ENCODE measurements around the gene CALR3. TPM values are rescaled to one million over a fixed set of nuclear protein-coding genes. Genes with fewer than 3 reads are reported as not detected.

CALR3 gene
- total and polyA plus RNA-seq, 10 of the 15 experiments (the other 5 are each of a cell fraction or from before 2014, with no cell fraction given) = 0.05 to 0.45 (median 0.12) TPM; not detected in 2

DNA sequence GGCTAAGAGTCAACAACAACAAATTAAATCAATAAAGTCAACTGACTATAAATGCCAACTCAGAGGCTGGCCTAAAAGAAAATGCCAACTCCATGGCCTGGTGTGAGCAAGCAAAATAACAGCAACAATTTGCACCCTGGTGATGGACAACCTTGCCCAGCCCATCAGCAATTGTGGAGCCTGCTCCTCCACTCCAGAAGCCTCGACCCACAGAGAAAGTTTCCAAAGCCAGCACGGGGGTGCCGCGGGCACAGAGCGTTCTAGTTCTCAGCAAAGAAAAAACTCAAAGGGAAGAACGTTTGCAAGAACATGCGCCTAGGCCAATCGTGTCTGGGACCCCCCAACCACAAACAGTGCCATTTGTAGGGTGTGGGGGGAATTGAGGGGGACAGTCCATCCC lies 35.5 kb downstream of the CALR3 start:
- Histone ChIP-seq H3K9ac (ENCODE audit: control insufficient read depth, insufficient read depth, low read length) (no peak overlapping the region), H3K36me3 (ENCODE audit: control insufficient read depth in 2 of 2, insufficient read depth in 2 of 2, low read length in 1 of 2) (peaks cover 0 to 1% of the 10 kb centered on the region in 2 experiments; a peak in 3 of 4 replicates), H2AFZ (ENCODE audit: control insufficient read depth, low read depth, low read length) (no peak overlapping the region), H4K20me1 (ENCODE audit: control insufficient read depth, insufficient read depth) (no peaks in the 10 kb centered on the region; the same call in 1 of the 2 replicates), H3K27me3 (replicated peaks in 1 of 2; ENCODE audit: control insufficient read depth in 2 of 2, insufficient read depth in 2 of 2, low read length in 1 of 2) (no peaks in the 10 kb centered on the region), H3K27ac (ENCODE audit: control insufficient read depth, insufficient read depth) (no peak overlapping the region), H3K4me3 (no peak overlapping the region), H3K4me1 (ENCODE audit: control insufficient read depth, insufficient read depth, low read length) (peaks cover 38% of the 10 kb centered on the region), H3K79me2 (ENCODE audit: control insufficient read depth, insufficient read depth, low read length) (peaks cover 87% of the 10 kb centered on the region), H3K4me2 (ENCODE audit: control insufficient read depth, insufficient read depth) (no peak overlapping the region), H3K9me3 (replicated peaks; ENCODE audit: control insufficient read depth, insufficient read depth, low read length) (no peaks in the 10 kb centered on the region)
- ATAC-seq (no peak), DNase-seq (ENCODE audit: low read depth, low spot score) (no peak), FAIRE-seq (no peak)
- TF ChIP-seq POLR2AphosphoS5 (IDR thresholded peaks at IDR 0.05; ENCODE audit: low read length) (no peak), ZSCAN29 (IDR thresholded peaks at IDR 0.05) (no peak), TCF3 (IDR thresholded peaks at IDR 0.05; ENCODE audit: borderline replicate concordance, insufficient read depth, low read depth, low read length) (no peak), POLR2A (IDR thresholded peaks at IDR 0.05; ENCODE audit: low read depth, low read length) (no peak), MTA3 (IDR thresholded peaks at IDR 0.05; ENCODE audit: borderline replicate concordance, low read length) (no peak), WRNIP1 (IDR thresholded peaks at IDR 0.05; ENCODE audit: borderline replicate concordance, low read depth, low read length) (no peak), ZZZ3 (IDR thresholded peaks at IDR 0.05; ENCODE audit: control insufficient read depth, insufficient read length, low read depth) (no peak), NFXL1 (IDR thresholded peaks at IDR 0.05; ENCODE audit: borderline replicate concordance) (no peak), BRCA1 (IDR thresholded peaks at IDR 0.05; ENCODE audit: low read depth, low read length) (no peak), TCF12 (IDR thresholded peaks at IDR 0.05; ENCODE audit: low read depth, low read length) (no peak)
- TF ChIP-seq, protein P1, sequence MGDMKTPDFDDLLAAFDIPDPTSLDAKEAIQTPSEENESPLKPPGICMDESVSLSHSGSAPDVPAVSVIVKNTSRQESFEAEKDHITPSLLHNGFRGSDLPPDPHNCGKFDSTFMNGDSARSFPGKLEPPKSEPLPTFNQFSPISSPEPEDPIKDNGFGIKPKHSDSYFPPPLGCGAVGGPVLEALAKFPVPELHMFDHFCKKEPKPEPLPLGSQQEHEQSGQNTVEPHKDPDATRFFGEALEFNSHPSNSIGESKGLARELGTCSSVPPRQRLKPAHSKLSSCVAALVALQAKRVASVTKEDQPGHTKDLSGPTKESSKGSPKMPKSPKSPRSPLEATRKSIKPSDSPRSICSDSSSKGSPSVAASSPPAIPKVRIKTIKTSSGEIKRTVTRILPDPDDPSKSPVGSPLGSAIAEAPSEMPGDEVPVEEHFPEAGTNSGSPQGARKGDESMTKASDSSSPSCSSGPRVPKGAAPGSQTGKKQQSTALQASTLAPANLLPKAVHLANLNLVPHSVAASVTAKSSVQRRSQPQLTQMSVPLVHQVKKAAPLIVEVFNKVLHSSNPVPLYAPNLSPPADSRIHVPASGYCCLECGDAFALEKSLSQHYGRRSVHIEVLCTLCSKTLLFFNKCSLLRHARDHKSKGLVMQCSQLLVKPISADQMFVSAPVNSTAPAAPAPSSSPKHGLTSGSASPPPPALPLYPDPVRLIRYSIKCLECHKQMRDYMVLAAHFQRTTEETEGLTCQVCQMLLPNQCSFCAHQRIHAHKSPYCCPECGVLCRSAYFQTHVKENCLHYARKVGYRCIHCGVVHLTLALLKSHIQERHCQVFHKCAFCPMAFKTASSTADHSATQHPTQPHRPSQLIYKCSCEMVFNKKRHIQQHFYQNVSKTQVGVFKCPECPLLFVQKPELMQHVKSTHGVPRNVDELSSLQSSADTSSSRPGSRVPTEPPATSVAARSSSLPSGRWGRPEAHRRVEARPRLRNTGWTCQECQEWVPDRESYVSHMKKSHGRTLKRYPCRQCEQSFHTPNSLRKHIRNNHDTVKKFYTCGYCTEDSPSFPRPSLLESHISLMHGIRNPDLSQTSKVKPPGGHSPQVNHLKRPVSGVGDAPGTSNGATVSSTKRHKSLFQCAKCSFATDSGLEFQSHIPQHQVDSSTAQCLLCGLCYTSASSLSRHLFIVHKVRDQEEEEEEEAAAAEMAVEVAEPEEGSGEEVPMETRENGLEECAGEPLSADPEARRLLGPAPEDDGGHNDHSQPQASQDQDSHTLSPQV (IDR thresholded peaks at IDR 0.05) = no peak
- ChIA-PET CTCF (no interaction called here), POLR2A (no interaction called here), RAD21 (ENCODE audit: unreplicated experiment) (interaction anchor here (1.2 kb wide), 1 partner anchor 10 kb away, joined by 3 read pairs; no protein-coding TSS in a partner anchor), SMC1A (ENCODE audit: uncharacterized antibody, unreplicated experiment) (interaction anchor here (0.7 to 1.2 kb wide), 2 partner anchors 8 to 11 kb away, joined by 3 read pairs; no protein-coding TSS in a partner anchor)
- BruUV-seq (replicated peaks) = no TSS peak
- in situ Hi-C loops (cut with MboI) = no loop called here
- intact Hi-C loops (cut with micrococcal nuclease; ENCODE audit: unreplicated experiment) = no loop called here
- WGBS (ENCODE audit: insufficient coverage, insufficient replicate concordance, low lambda C conversion rate, missing lambda C conversion rate) = 84% methylated on average over 8 of the region's 8 CpGs

All from GM12878 (cell line).